Urinary bladder (tissue), 4 donors: Measurements from ENCODE around the gene ROBO1. TPM values are rescaled to one million over a fixed set of nuclear protein-coding genes. Genes with fewer than 3 reads are reported as not detected.

ENCODE experiments used
- DNase-seq: peaks from one replicate; pipeline ENCODE4 v3.0.0-alpha.2; 2015; ENCODE audit errors: extremely low spot score
- H3K27ac ChIP-seq: one replicate; pipeline ENCODE4 v1.5.1; 2013; ENCODE audit warnings: low read depth, mild to moderate bottlenecking, moderate library complexity
- H3K36me3 ChIP-seq: one replicate; pipeline ENCODE4 v1.6.1; 2013; ENCODE audit warnings: mild to moderate bottlenecking, moderate library complexity; ENCODE audit not compliant: insufficient read depth
- H3K4me1 ChIP-seq: one replicate; pipeline ENCODE4 v1.6.1; 2013; ENCODE audit warnings: mild to moderate bottlenecking, moderate library complexity; ENCODE audit not compliant: insufficient read depth
- H3K4me3 ChIP-seq: one replicate; pipeline ENCODE4 v1.5.1; 2013; ENCODE audit warnings: low read depth, low read length
- WGBS: extraction: QIAGEN DNeasy Blood & Tissue Kit; methylation state at CpG from one replicate; pipeline ENCODE4 v1.1.7; 2013; 5-methylcytosine and 5-hydroxymethylcytosine counted together
- polyA plus RNA-seq: library from polyadenylated mRNA; stranded (reverse); fragments of 200-250 nt; gene quantifications from one replicate; pipeline ENCODE4 v1.2.3, GENCODE V29; 2013
- total RNA-seq: library from RNA; depleted of rRNA; stranded (reverse); fragments of >200 nt; gene quantifications from one replicate; pipeline ENCODE4 v1.2.3, GENCODE V29; 2014
- donor health status: healthy with polysubstance abuse.
- donor health status: healthy.

ROBO1 gene
- total and polyA plus RNA-seq, 2 donors, result 14.0 to 67.0 TPM

DNA sequence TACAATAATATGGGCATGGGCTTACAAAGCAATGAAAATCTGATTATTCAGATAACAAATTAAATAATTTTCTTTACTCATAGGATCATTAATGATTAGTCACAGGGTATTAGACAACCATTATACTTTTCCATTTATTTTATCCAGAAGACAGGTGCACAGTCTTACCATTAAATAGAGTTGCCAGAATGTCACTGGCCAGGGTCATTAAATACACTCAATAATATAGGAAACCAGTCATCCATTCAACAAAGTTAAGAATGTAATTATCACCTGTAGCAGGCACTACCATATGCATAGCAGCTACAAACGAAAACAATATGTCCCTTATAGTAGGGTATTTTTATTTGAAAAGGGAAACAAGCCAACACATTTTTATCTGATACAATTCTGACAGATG lies 16.1 kb downstream of the ROBO1 start:
- no peak overlapping the region for H3K27ac ChIP-seq
- H3K4me3 ChIP-seq, result no peak overlapping the region
- H3K36me3 ChIP-seq, result no peaks in the 10 kb centered on the region
- H3K4me1 ChIP-seq, result no peaks in the 10 kb centered on the region
- no peak for DNase-seq
- WGBS, result 66% methylated on average over 1 of the region's 1 CpG

DNA sequence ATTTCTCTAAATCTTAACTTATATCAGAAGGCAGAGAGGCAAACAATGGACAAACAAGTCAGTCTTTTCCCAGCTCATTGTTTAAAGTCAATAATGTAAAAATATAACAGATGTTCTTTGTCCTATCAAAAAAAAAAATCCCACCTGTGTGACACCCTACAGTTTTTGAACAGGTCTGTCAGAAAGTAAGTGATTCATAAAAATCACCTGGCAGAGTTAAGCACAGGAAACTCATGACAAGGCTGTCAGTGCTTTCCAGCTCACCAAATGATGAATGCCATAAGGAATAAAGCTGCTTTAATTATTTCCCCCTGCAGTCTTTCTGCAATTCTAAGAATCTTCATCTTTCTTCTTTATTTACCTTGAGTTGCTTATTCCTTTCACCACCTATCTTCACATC lies 30.3 kb downstream of the ROBO1 start:
- Histone ChIP-seq H3K4me3 (no peak overlapping the region), H3K4me1 (no peaks in the 10 kb centered on the region)
- DNase-seq, result no peak

DNA sequence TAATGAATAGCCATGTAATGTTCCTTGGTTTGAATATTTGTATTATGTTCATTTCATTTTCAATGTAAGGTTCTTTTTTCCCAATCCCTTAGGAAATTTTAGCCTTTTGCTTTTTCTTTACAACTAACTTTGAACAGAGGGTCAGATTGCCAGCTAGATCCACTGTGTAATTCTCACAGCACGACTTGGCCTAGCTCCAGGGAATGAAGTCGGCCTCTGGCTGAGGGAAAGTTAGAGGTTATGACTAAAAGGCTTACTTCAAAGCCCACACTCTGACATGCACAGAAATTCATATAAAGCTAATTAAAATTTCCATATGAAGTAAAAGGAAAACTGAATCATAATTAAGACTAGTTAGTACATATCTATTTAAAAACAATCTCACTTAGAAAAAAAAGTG lies 38.7 kb downstream of the ROBO1 start:
- H3K27ac ChIP-seq, result no peak overlapping the region

More for the DNA sequence above, 30.3 kb downstream of the ROBO1 start:
- Histone ChIP-seq H3K27ac (no peak overlapping the region), H3K36me3 (no peaks in the 10 kb centered on the region)

DNA sequence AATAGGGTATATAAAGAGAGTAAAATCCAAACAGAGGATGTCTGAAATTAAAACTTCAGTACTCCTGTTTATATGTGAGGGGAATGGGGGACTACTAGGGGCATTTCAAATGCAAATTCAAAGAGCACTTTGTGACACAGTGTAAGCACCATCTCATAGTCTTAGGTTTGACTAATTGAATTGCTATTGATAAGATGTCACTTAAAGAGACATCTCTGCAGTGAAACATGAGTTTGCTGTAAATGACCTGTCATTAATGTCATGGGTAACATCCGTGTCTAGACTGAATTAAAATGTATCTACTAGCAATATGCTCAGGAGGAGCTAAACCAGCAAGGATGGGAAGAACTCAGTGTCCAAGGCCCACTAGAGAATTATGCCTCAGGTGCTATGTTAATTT lies 41.0 kb downstream of the ROBO1 start:
- H3K4me1 ChIP-seq, result no peaks in the 10 kb centered on the region
- DNase-seq, result no peak
- no peak overlapping the region for H3K4me3 ChIP-seq
- no peaks in the 10 kb centered on the region for H3K36me3 ChIP-seq
- no peak overlapping the region for H3K27ac ChIP-seq
- WGBS, result 86% methylated on average over 1 of the region's 1 CpG

More for the DNA sequence above, 38.7 kb downstream of the ROBO1 start:
- H3K36me3 ChIP-seq, result no peaks in the 10 kb centered on the region
- DNase-seq, result peak; percentile 39
- 15% methylated on average over 2 of the region's 2 CpGs for WGBS
- H3K4me3 ChIP-seq, result no peak overlapping the region
- no peaks in the 10 kb centered on the region for H3K4me1 ChIP-seq

GRCh38 chr3:79724206-79724605 lies 43.6 kb downstream of the ROBO1 start:
- no peaks in the 10 kb centered on the region for H3K36me3 ChIP-seq
- no peaks in the 10 kb centered on the region for H3K4me1 ChIP-seq
- no peak for DNase-seq
- no peak overlapping the region for H3K27ac ChIP-seq
- H3K4me3 ChIP-seq, result no peak overlapping the region
- 79% methylated on average over 9 of the region's 9 CpGs for WGBS

GRCh38 chr3:79690072-79690471 lies 77.7 kb downstream of the ROBO1 start:
- no peak for DNase-seq
- Histone ChIP-seq H3K36me3 (no peaks in the 10 kb centered on the region), H3K27ac (no peak overlapping the region), H3K4me3 (no peak overlapping the region), H3K4me1 (no peaks in the 10 kb centered on the region)
- WGBS, result 81% methylated on average over 1 of the region's 1 CpG

DNA sequence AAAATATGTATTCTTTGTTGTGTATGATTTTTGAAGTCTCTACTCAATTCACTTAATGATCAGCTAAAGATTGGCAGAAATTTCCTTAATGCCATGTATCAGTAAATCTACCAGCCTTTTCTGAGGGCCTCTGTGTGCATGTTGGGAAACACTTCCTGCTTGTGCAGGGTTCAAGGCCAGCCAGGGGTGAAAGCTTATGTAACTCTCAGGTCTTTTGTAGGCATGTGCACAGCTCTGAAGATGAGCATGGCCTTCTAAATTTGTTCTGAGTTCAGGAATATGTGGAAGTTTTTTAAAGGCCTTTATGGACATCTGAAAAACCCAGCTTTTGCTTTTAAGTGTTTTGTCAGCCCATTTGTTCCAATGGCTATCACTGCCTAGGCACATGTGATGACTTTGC lies 82.7 kb downstream of the ROBO1 start:
- H3K36me3 ChIP-seq, result no peaks in the 10 kb centered on the region
- no peak overlapping the region for H3K27ac ChIP-seq
- no peaks in the 10 kb centered on the region for H3K4me1 ChIP-seq
- H3K4me3 ChIP-seq, result no peak overlapping the region
- DNase-seq, result no peak

GRCh38 chr3:79684041-79684440 lies 83.8 kb downstream of the ROBO1 start:
- Histone ChIP-seq H3K27ac (no peak overlapping the region), H3K4me3 (no peak overlapping the region), H3K36me3 (no peaks in the 10 kb centered on the region), H3K4me1 (no peaks in the 10 kb centered on the region)
- DNase-seq, result no peak
- 96% methylated on average over 1 of the region's 1 CpG for WGBS

DNA sequence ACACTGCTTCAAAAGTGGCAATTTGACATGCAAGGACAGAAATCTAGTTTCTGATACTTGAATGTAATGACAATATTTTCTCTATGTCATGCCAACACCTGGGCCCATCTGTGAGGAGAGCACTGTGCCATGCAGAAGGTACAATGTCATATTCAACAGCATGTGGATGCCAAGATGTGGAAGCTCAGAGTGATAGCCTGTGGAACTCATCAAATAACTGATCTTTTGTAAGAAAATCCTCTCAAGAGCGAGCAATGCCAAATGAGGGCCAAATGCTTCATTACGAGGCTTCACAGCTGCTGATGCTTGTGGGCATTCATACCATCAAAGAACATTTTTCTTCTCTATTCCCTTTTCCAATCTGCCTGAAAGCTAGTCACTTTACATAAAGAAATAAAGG lies 95.1 kb downstream of the ROBO1 start:
- H3K4me3 ChIP-seq, result no peak overlapping the region
- WGBS, result 85% methylated on average over 2 of the region's 2 CpGs
- H3K4me1 ChIP-seq, result no peaks in the 10 kb centered on the region
- H3K27ac ChIP-seq, result no peak overlapping the region
- no peaks in the 10 kb centered on the region for H3K36me3 ChIP-seq
- no peak for DNase-seq

DNA sequence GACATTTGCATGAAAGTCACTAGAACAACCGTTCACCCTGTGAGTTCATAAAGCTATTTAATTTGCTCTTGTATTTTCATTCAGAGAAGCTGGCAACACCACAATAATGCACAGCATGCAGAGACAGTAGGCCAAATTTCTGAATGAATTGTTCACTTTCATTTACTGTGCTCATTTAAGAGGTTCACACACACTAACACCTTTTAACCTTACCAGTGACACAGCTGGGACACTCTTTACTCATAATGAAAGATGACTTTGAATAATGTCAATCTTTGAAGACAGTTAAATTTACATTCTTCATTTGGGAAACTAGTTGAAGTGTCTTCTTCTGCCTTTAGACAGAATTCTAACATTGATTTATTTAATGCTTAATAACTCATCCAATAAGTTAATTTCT lies 95.7 kb downstream of the ROBO1 start:
- whole genome bisulfite sequencing, result 71% methylated on average over 1 of the region's 1 CpG

DNA sequence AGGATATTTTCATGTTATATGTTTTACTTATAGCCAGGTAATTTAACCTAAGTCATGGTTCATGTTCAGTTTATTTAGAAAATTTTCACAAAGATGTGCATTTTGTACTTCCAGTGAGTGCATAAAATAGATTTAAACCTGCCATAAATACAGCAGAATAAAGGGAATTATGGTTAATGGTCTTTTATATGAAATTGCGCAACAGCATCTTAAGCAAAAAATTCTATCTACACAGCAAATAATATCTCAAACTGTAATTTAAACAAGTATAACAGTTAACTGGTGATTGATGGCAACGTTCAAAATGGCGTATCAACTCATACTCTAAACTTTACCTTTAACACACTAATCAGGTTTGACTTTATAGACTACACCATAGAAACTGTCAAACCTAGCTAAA lies 97.6 kb downstream of the ROBO1 start:
- H3K4me1 ChIP-seq, result no peaks in the 10 kb centered on the region
- no peak overlapping the region for H3K27ac ChIP-seq
- no peak overlapping the region for H3K4me3 ChIP-seq
- 52% methylated on average over 3 of the region's 3 CpGs for WGBS
- H3K36me3 ChIP-seq, result no peaks in the 10 kb centered on the region
- no peak for DNase-seq

More for the DNA sequence above, 95.7 kb downstream of the ROBO1 start:
- DNase-seq, result no peak
- Histone ChIP-seq H3K4me1 (no peaks in the 10 kb centered on the region), H3K4me3 (no peak overlapping the region), H3K36me3 (no peaks in the 10 kb centered on the region), H3K27ac (no peak overlapping the region)

GRCh38 chr3:79664455-79664854 lies 103.3 kb downstream of the ROBO1 start:
- H3K4me3 ChIP-seq, result no peak overlapping the region
- H3K27ac ChIP-seq, result no peak overlapping the region
- H3K4me1 ChIP-seq, result no peaks in the 10 kb centered on the region
- no peak for DNase-seq
- no peaks in the 10 kb centered on the region for H3K36me3 ChIP-seq
- 87% methylated on average over 7 of the region's 7 CpGs for WGBS

- no peaks in the 10 kb centered on the region for H3K36me3 ChIP-seq
- 65% methylated on average over 3 of the region's 3 CpGs for WGBS
Observed at GRCh38 chr3:79661896-79662295, 105.9 kb downstream of the ROBO1 start.

GRCh38 chr3:79657076-79657475 lies 110.7 kb downstream of the ROBO1 start:
- H3K4me3 ChIP-seq, result no peak overlapping the region
- H3K36me3 ChIP-seq, result no peaks in the 10 kb centered on the region
- H3K4me1 ChIP-seq, result no peaks in the 10 kb centered on the region
- no peak overlapping the region for H3K27ac ChIP-seq
- no peak for DNase-seq

More at GRCh38 chr3:79661896-79662295, 105.9 kb downstream of the ROBO1 start:
- H3K4me1 ChIP-seq, result no peaks in the 10 kb centered on the region
- H3K27ac ChIP-seq, result no peak overlapping the region
- no peak overlapping the region for H3K4me3 ChIP-seq
- DNase-seq, result no peak

DNA sequence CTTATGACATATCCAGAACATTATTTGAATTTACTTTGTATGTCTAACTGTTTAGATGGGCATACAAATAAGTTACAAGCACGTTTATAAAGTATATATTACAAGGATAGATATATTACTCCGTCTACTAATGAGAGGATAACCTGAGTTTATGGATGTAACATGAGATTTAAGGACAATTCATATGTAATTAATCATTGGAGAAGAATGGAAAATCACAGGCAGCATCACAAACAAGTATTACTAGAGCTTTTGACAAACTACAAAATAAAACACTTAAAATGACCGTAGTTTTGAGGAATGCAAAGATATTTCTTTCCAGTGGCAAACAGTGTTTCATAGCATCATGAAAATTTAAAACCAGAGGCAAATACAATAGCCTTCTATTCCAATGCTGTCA lies 113.8 kb downstream of the ROBO1 start:
- H3K36me3 ChIP-seq, result no peaks in the 10 kb centered on the region
- no peak overlapping the region for H3K4me3 ChIP-seq
- no peak for DNase-seq
- H3K27ac ChIP-seq, result no peak overlapping the region
- WGBS, result 60% methylated on average over 3 of the region's 3 CpGs
- H3K4me1 ChIP-seq, result no peaks in the 10 kb centered on the region
